Measurements from ENCODE around the gene CYSRT1. TPM values are rescaled to one million over a fixed set of nuclear protein-coding genes. Genes with fewer than 3 reads are reported as not detected.

Gene CYSRT1
- polyA plus RNA-seq, 1 donor (not counting 4 experiments of a cell fraction or from before 2014, with no cell fraction given) = 0.80 TPM

DNA sequence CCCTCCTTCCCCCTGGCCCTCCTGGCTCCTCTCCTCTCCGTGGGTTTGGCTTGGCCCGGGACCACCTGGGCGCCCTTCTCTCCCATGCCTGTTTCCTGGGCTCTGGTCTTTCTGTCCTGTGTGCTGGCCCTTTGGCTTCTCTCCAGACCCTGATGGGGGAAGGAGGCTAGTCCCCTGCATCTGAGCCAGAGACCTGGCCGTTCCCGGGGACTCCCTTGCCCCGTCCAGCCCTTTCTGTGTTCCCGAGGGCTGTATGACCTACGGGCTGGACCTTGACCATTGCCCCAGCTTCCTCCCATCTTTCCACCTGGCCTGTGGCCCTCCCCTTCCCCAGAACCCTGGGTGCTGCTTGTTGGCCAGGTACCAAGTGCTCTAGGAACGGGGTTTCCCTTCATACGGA, 38.5 kb downstream of the CYSRT1 start:
- H3K9me1 ChIP-seq (ENCODE audit: control insufficient read depth, extremely low read depth, insufficient read depth, low read length) = no peaks in the 10 kb centered on the region
- H3K4me2 ChIP-seq (ENCODE audit: control insufficient read depth, extremely low read depth, insufficient read depth, low read depth, low read length) = no peak overlapping the region
- dilution Hi-C loops (cut with MboI; ENCODE audit: extremely low pct_ligation_motif_present, low sequenced_read_pairs) = no loop called here
- peaks cover 20 to 35% of the 10 kb centered on the region in 2 experiments for H3K36me3 ChIP-seq (ENCODE audit: control insufficient read depth in 2 of 2, extremely low read depth in 1 of 2, insufficient read depth in 2 of 2, low read length in 2 of 2)
- DNase-seq (ENCODE audit: low read depth, low spot score) = no peak
- H3K9ac ChIP-seq (ENCODE audit: control insufficient read depth, extremely low read depth, insufficient read depth, low read length) = no peak overlapping the region
- no peak overlapping the region for H2AFZ ChIP-seq (ENCODE audit: control insufficient read depth, low read length)
- no peak overlapping the region for H3K27ac ChIP-seq (ENCODE audit: control insufficient read depth, insufficient read depth, low read length)
- H3K4me1 ChIP-seq (ENCODE audit: control insufficient read depth, extremely low read depth, insufficient read depth, low read length) = no peaks in the 10 kb centered on the region
- H3K9me3 ChIP-seq (ENCODE audit: control insufficient read depth, low read depth, low read length) = no peaks in the 10 kb centered on the region
- H4K20me1 ChIP-seq (ENCODE audit: control insufficient read depth, extremely low read depth, insufficient read depth, low read length) = no peaks in the 10 kb centered on the region
- no peak overlapping the region for H3K4me3 ChIP-seq (ENCODE audit: control insufficient read depth in 2 of 3, extremely low read depth in 1 of 3, insufficient read depth in 2 of 3, low read depth in 1 of 3, low read length in 3 of 3)
- H3K27me3 ChIP-seq (ENCODE audit: control insufficient read depth, extremely low read depth, insufficient read depth, low read length) = no peaks in the 10 kb centered on the region
- FAIRE-seq = no peak
- H3K79me2 ChIP-seq (ENCODE audit: control insufficient read depth, insufficient read depth, low read length) = peaks cover 6% of the 10 kb centered on the region
- TF ChIP-seq EZH2 (IDR thresholded peaks at IDR 0.05; ENCODE audit: low read length) (no peak), CTCF (optimal IDR thresholded peaks at IDR 0.05 in 1 of 3, IDR thresholded peaks at IDR 0.05 in 1 of 3, conservative IDR thresholded peaks at IDR 0.05 in 1 of 3; ENCODE audit: extremely low read depth in 1 of 3, insufficient read depth in 2 of 3, low read length in 3 of 3) (no peak)

DNA sequence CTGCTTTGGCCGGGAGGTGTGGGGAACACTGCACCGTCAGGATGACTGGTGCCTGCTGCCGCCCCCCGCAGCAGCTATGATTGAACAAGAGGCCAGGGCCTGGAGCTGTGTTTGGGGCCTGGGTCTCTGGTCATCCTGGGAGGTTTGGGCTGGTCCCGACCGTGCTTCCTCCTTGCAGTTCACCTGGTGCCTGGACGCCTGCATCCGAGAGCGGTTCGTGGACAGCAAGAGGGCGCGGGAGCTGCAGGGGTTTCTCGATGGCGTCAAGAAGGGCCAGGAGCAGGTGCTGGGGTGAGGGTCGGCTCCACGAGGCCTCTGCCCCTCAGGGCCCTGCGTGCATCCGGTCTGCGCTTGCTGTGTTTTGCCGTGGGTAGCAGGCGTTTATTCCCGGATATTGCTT, 39.1 kb downstream of the CYSRT1 start:
- no peak for TF ChIP-seq EZH2 (IDR thresholded peaks at IDR 0.05; ENCODE audit: low read length)
- TF ChIP-seq CTCF (optimal IDR thresholded peaks at IDR 0.05 in 1 of 3, IDR thresholded peaks at IDR 0.05 in 1 of 3, conservative IDR thresholded peaks at IDR 0.05 in 1 of 3; ENCODE audit: extremely low read depth in 1 of 3, insufficient read depth in 2 of 3, low read length in 3 of 3) = no peak
- Histone ChIP-seq H3K27ac (ENCODE audit: control insufficient read depth, insufficient read depth, low read length) (no peak overlapping the region), H3K9ac (ENCODE audit: control insufficient read depth, extremely low read depth, insufficient read depth, low read length) (no peak overlapping the region), H3K4me2 (ENCODE audit: control insufficient read depth, extremely low read depth, insufficient read depth, low read depth, low read length) (no peak overlapping the region), H3K27me3 (ENCODE audit: control insufficient read depth, extremely low read depth, insufficient read depth, low read length) (no peaks in the 10 kb centered on the region), H3K9me3 (ENCODE audit: control insufficient read depth, low read depth, low read length) (no peaks in the 10 kb centered on the region), H2AFZ (ENCODE audit: control insufficient read depth, low read length) (no peak overlapping the region), H3K4me1 (ENCODE audit: control insufficient read depth, extremely low read depth, insufficient read depth, low read length) (no peaks in the 10 kb centered on the region), H3K9me1 (ENCODE audit: control insufficient read depth, extremely low read depth, insufficient read depth, low read length) (no peaks in the 10 kb centered on the region), H3K79me2 (ENCODE audit: control insufficient read depth, insufficient read depth, low read length) (peaks cover 6% of the 10 kb centered on the region), H4K20me1 (ENCODE audit: control insufficient read depth, extremely low read depth, insufficient read depth, low read length) (peaks cover 5% of the 10 kb centered on the region), H3K36me3 (ENCODE audit: control insufficient read depth in 2 of 2, extremely low read depth in 1 of 2, insufficient read depth in 2 of 2, low read length in 2 of 2) (peaks cover 20 to 37% of the 10 kb centered on the region in 2 experiments), H3K4me3 (ENCODE audit: control insufficient read depth in 2 of 3, extremely low read depth in 1 of 3, insufficient read depth in 2 of 3, low read depth in 1 of 3, low read length in 3 of 3) (no peak overlapping the region)
- dilution Hi-C loops (cut with MboI; ENCODE audit: extremely low pct_ligation_motif_present, low sequenced_read_pairs) = no loop called here
- DNase-seq (ENCODE audit: low read depth, low spot score) (no peak), FAIRE-seq (no peak)
